H9 (cell line): ENCODE results near the gene CD300H. TPM values are rescaled to one million over a fixed set of nuclear protein-coding genes. Genes with fewer than 3 reads are reported as not detected.

ENCODE experiments used
- DNase-seq: peaks from one replicate; pipeline ENCODE4 v3.0.0-alpha.2; 2017
- H2AFZ ChIP-seq: one replicate; pipeline ENCODE4 v1.6.1; 2013; ENCODE audit warnings: mild to moderate bottlenecking, low read length, control low read depth, moderate library complexity
- H2AK5ac ChIP-seq: 2 replicates; pipeline ENCODE4 v1.6.1; 2013; ENCODE audit warnings: low read length, control low read depth, mixed read lengths; ENCODE audit not compliant: insufficient read length
- H2BK120ac ChIP-seq: one replicate; pipeline ENCODE4 v1.6.1; 2013; ENCODE audit warnings: low read depth, mild to moderate bottlenecking, low read length, control low read depth, inconsistent platforms; ENCODE audit not compliant: poor library complexity, severe bottlenecking
- H2BK12ac ChIP-seq: 2 replicates; pipeline ENCODE4 v1.6.1; 2013; ENCODE audit warnings: low read length, control low read depth, mixed read lengths, low read depth; ENCODE audit not compliant: insufficient read length
- H2BK15ac ChIP-seq: 2 replicates; pipeline ENCODE4 v1.6.1; 2013; ENCODE audit warnings: low read depth, low read length, control low read depth
- H2BK20ac ChIP-seq: one replicate; pipeline ENCODE4 v1.6.1; 2013; ENCODE audit warnings: low read depth, mild to moderate bottlenecking, low read length, control low read depth, inconsistent platforms; ENCODE audit not compliant: poor library complexity, severe bottlenecking
- H2BK5ac ChIP-seq: 2 replicates; pipeline ENCODE4 v1.6.1; 2013; ENCODE audit warnings: low read length, control low read depth, mixed read lengths; ENCODE audit not compliant: insufficient read length
- H3K14ac ChIP-seq: 2 replicates; pipeline ENCODE4 v1.6.1; 2013; ENCODE audit warnings: low read length, control low read depth; ENCODE audit not compliant: insufficient read depth
- H3K18ac ChIP-seq: 2 replicates; pipeline ENCODE4 v1.6.1; 2013; ENCODE audit warnings: low read depth, mild to moderate bottlenecking, mixed read lengths, low read length, control low read depth; ENCODE audit not compliant: insufficient read length
- H3K23ac ChIP-seq: 2 replicates; pipeline ENCODE4 v1.6.1; 2013; ENCODE audit warnings: low read length, control low read depth, mixed read lengths, low read depth; ENCODE audit not compliant: insufficient read length
- H3K23me2 ChIP-seq: 2 replicates; pipeline ENCODE4 v1.6.1; 2013; ENCODE audit warnings: low read depth, mild to moderate bottlenecking, mixed read lengths, low read length, control low read depth; ENCODE audit not compliant: insufficient read length, poor library complexity, severe bottlenecking
- H3K27ac ChIP-seq: 2 replicates; pipeline ENCODE4 v1.5.1; 2013; ENCODE audit warnings: low read length, control low read depth, mixed read lengths, low read depth; ENCODE audit not compliant: insufficient read length
- H3K27me3 ChIP-seq: 2 replicates; pipeline ENCODE4 v1.6.1; 2013; ENCODE audit warnings: low read length, control low read depth, inconsistent platforms; ENCODE audit not compliant: insufficient read depth
- H3K4ac ChIP-seq: 2 replicates; pipeline ENCODE4 v1.6.1; 2013; ENCODE audit warnings: low read depth, mild to moderate bottlenecking, control low read depth, inconsistent platforms, low read length, moderate library complexity
- H3K4me1 ChIP-seq: 2 replicates; pipeline ENCODE4 v1.6.1; 2013; ENCODE audit warnings: low read length, control low read depth, inconsistent platforms; ENCODE audit not compliant: insufficient read depth
- H3K4me2 ChIP-seq: 2 replicates; pipeline ENCODE4 v1.6.1; 2013; ENCODE audit warnings: low read length, control low read depth, mixed read lengths; ENCODE audit not compliant: insufficient read length, insufficient read depth
- H3K56ac ChIP-seq: 2 replicates; pipeline ENCODE4 v1.6.1; 2013; ENCODE audit warnings: low read depth, mild to moderate bottlenecking, mixed read lengths, low read length, control low read depth; ENCODE audit not compliant: insufficient read length
- H3K79me1 ChIP-seq: 2 replicates; pipeline ENCODE4 v1.6.1; 2013; ENCODE audit warnings: low read depth, mild to moderate bottlenecking, moderate library complexity, low read length, control low read depth, inconsistent platforms; ENCODE audit not compliant: insufficient read depth, poor library complexity, severe bottlenecking
- H3K79me2 ChIP-seq: 2 replicates; pipeline ENCODE4 v1.6.1; 2013; ENCODE audit warnings: low read length, control low read depth, inconsistent platforms; ENCODE audit not compliant: insufficient read depth
- H3K9ac ChIP-seq: 2 replicates; pipeline ENCODE4 v1.6.1; 2013; ENCODE audit warnings: low read length, control low read depth, mixed read lengths; ENCODE audit not compliant: insufficient read length; ENCODE audit errors: extremely low read depth
- H3K9me3 ChIP-seq: one replicate; pipeline ENCODE4 v1.6.1; 2013; ENCODE audit warnings: low read depth, low read length, inconsistent platforms; ENCODE audit not compliant: control insufficient read depth
- H3T11ph ChIP-seq: one replicate; pipeline ENCODE4 v1.6.1; 2013; ENCODE audit warnings: mild to moderate bottlenecking, low read length, control low read depth, inconsistent platforms
- H4K20me1 ChIP-seq: one replicate; pipeline ENCODE4 v1.6.1; 2013; ENCODE audit not compliant: control insufficient read depth, insufficient read length, insufficient read depth
- H4K5ac ChIP-seq: 2 replicates; pipeline ENCODE4 v1.6.1; 2013; ENCODE audit warnings: low read depth, mild to moderate bottlenecking, mixed read lengths, low read length, control low read depth; ENCODE audit not compliant: insufficient read length
- H4K8ac ChIP-seq: replicated peaks from 2 replicates; pipeline ENCODE4 v1.6.1; 2013; ENCODE audit warnings: low read length, control low read depth, mixed read lengths, low read depth; ENCODE audit not compliant: insufficient read length
- H4K91ac ChIP-seq: 2 replicates; pipeline ENCODE4 v1.6.1; 2013; ENCODE audit warnings: low read depth, mild to moderate bottlenecking, moderate library complexity, mixed read lengths, low read length, control low read depth; ENCODE audit not compliant: insufficient read length
- H3K27ac Mint-ChIP-seq, 3 experiments: 2 replicates in 2 of 3; 3 replicates in 1 of 3; pipeline ENCODE4 v1.8.0; 2020 to 2021; ENCODE audit warnings: mixed read lengths in 3 of 3, mild to moderate bottlenecking in 1 of 3, moderate library complexity in 1 of 3
- H3K27me3 Mint-ChIP-seq: 2 replicates; pipeline ENCODE4 v1.8.0; 2021; ENCODE audit warnings: low read depth, mild to moderate bottlenecking, moderate library complexity, mixed read lengths
- H3K36me3 Mint-ChIP-seq, 3 experiments: 2 replicates in 2 of 3; 3 replicates in 1 of 3; pipeline ENCODE4 v1.8.0; 2020 to 2021; ENCODE audit warnings: low read depth in 3 of 3, mixed read lengths in 3 of 3; ENCODE audit not compliant: insufficient read depth in 1 of 3
- H3K4me1 Mint-ChIP-seq, 2 experiments: 2 replicates each; pipeline ENCODE4 v1.8.0; 2020; ENCODE audit warnings: mixed read lengths in 2 of 2
- H3K4me3 Mint-ChIP-seq, 2 experiments: 2 replicates in 1 of 2; 3 replicates in 1 of 2; pipeline ENCODE4 v1.8.0; 2020 to 2021; ENCODE audit warnings: mild to moderate bottlenecking in 2 of 2, mixed read lengths in 2 of 2, moderate library complexity in 1 of 2
- H3K9me3 Mint-ChIP-seq, 2 experiments: 2 replicates in 1 of 2; 3 replicates in 1 of 2; pipeline ENCODE4 v1.8.0; 2020; ENCODE audit warnings: mild to moderate bottlenecking in 2 of 2, mixed read lengths in 2 of 2, moderate library complexity in 1 of 2
- WGBS: extraction: QIAGEN DNeasy Blood & Tissue Kit; methylation state at CpG from one replicate; pipeline ENCODE4 v1.1.7; 2013; ENCODE audit warnings: missing lambda C conversion rate, low lambda C conversion rate, mixed read lengths; ENCODE audit not compliant: insufficient read length; ENCODE audit errors: extremely low coverage; 5-methylcytosine and 5-hydroxymethylcytosine counted together
- total RNA-seq: library from RNA; stranded (reverse); gene quantifications from 2 replicates; pipeline ENCODE4 v1.2.1, GENCODE V29; 2021
- TF ChIP-seq, protein P1 (sequence below): fragments of 200-600 bp; sonication (generic); conservative IDR thresholded peaks from 3 replicates; pipeline ENCODE4 v1.8.0; 2021; ENCODE audit warnings: antibody characterized with exemption, mild to moderate bottlenecking

The CD300H gene
- total RNA-seq, 1 experiment from 2014 or later = not detected

DNA sequence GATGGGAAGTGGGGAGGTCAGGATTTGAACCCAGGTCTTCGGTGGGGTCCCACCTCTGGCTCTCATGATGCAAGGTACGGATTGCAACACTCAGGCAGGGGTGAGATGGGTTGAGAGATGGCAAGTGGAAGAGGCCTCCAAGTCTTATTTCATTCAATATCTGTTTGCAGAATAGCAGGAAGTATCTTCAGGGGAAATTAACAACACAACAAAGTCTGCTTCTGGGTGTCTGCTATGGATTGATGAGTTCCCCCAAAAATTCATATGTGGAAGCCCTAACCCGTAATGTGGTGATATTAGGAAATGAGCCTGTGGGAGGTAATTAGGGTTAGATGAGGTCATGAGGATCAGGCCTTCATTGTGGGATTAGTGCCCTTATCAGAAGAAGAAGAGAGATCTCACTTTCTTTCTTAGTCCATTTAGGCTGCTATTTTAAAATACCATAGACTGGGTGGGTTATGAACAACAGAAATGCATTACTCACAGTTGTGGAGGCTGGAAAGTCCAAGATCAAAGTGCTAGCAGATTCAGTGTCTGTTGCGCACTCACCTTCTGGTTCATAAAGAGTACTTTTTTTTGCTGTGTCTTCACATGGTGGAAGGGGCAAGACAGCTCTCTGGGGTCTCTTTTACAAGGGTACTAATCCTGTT, 4.4 kb upstream of the CD300H start:
- no peak overlapping the region for H4K91ac ChIP-seq
- no peaks in the 10 kb centered on the region for H3K79me2 ChIP-seq
- no peaks in the 10 kb centered on the region; a peak in 1 of 7 replicates for H3K36me3 Mint-ChIP-seq
- H3K4me1 ChIP-seq = peaks cover 4% of the 10 kb centered on the region; the same call in 1 of the 2 replicates
- H4K8ac ChIP-seq = no peak overlapping the region
- TF ChIP-seq, protein P1, sequence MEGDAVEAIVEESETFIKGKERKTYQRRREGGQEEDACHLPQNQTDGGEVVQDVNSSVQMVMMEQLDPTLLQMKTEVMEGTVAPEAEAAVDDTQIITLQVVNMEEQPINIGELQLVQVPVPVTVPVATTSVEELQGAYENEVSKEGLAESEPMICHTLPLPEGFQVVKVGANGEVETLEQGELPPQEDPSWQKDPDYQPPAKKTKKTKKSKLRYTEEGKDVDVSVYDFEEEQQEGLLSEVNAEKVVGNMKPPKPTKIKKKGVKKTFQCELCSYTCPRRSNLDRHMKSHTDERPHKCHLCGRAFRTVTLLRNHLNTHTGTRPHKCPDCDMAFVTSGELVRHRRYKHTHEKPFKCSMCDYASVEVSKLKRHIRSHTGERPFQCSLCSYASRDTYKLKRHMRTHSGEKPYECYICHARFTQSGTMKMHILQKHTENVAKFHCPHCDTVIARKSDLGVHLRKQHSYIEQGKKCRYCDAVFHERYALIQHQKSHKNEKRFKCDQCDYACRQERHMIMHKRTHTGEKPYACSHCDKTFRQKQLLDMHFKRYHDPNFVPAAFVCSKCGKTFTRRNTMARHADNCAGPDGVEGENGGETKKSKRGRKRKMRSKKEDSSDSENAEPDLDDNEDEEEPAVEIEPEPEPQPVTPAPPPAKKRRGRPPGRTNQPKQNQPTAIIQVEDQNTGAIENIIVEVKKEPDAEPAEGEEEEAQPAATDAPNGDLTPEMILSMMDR = no peak
- no peak overlapping the region for H2AFZ ChIP-seq
- no peak overlapping the region for H3T11ph ChIP-seq
- H3K56ac ChIP-seq = no peak overlapping the region
- no peaks in the 10 kb centered on the region for H3K79me1 ChIP-seq
- H3K27ac ChIP-seq = no peak overlapping the region
- H4K20me1 ChIP-seq = no peaks in the 10 kb centered on the region
- no peak overlapping the region for H3K4me3 Mint-ChIP-seq
- H2BK20ac ChIP-seq = no peak overlapping the region
- no CpG with 5 or more reads among the region's 4 CpGs for WGBS
- H2BK5ac ChIP-seq = no peak overlapping the region
- H3K23ac ChIP-seq = no peak overlapping the region
- no peak overlapping the region for H3K14ac ChIP-seq
- H3K9ac ChIP-seq = no peak overlapping the region
- no peak overlapping the region for H2BK12ac ChIP-seq
- no peak overlapping the region for H2AK5ac ChIP-seq
- no peak overlapping the region for H4K5ac ChIP-seq
- peaks cover 46% of the 10 kb centered on the region for H3K27me3 Mint-ChIP-seq
- H3K27ac Mint-ChIP-seq = no peak overlapping the region
- H3K27me3 ChIP-seq = no peaks in the 10 kb centered on the region
- H3K4ac ChIP-seq = no peak overlapping the region
- no peak overlapping the region for H2BK15ac ChIP-seq
- H3K4me1 Mint-ChIP-seq = peaks cover 6% of the 10 kb centered on the region in 2 experiments
- DNase-seq = no peak
- H2BK120ac ChIP-seq = no peak overlapping the region
- H3K9me3 ChIP-seq = no peaks in the 10 kb centered on the region
- H3K18ac ChIP-seq = no peak overlapping the region
- no peak overlapping the region for H3K4me2 ChIP-seq
- no peaks in the 10 kb centered on the region; a peak in 2 of 5 replicates for H3K9me3 Mint-ChIP-seq
- no peaks in the 10 kb centered on the region for H3K23me2 ChIP-seq
